ENCODE measurements around the gene ENPEP. TPM values are rescaled to one million over a fixed set of nuclear protein-coding genes. Genes with fewer than 3 reads are reported as not detected.

The ENPEP gene
- total and polyA plus RNA-seq, 4 donors, result 4.5 to 41.5 (median 25.5) TPM

GRCh38 chr4:110505440-110505839 is 29.5 kb downstream of the ENPEP start (continued):
- TF ChIP-seq REST (IDR thresholded peaks at IDR 0.05) (no peak), FOXA1 (IDR thresholded peaks at IDR 0.05) (no peak), RAD21 (IDR thresholded peaks at IDR 0.05) (no peak), ATF3 (IDR thresholded peaks at IDR 0.05) (no peak)

GRCh38 chr4:110508827-110509710 is 33.1 kb downstream of the ENPEP start:
- no peak overlapping the region for H3K27ac ChIP-seq (ENCODE audit: low read depth in 1 of 2, low read length in 2 of 2)
- peaks cover 0 to 12% (median 3%) of the 10 kb centered on the region in 4 donors for H3K4me1 ChIP-seq (ENCODE audit: control insufficient read depth in 4 of 4, insufficient read depth in 4 of 4, low read length in 3 of 4)
- no peak overlapping the region for H3K9ac ChIP-seq (ENCODE audit: low read depth in 1 of 2, low read length in 2 of 2)
- H3K36me3 ChIP-seq (ENCODE audit: control insufficient read depth in 4 of 4, insufficient read depth in 3 of 4, low read depth in 1 of 4, low read length in 3 of 4), result peaks cover 0 to 6% (median 0%) of the 10 kb centered on the region in 4 donors
- no peak for DNase-seq (ENCODE audit: low spot score)
- H3K9me3 ChIP-seq (ENCODE audit: control insufficient read depth in 4 of 4, low read length in 3 of 4), result no peaks in the 10 kb centered on the region
- WGBS, result 91% methylated on average over 4 of the region's 4 CpGs
- H3K4me3 ChIP-seq (ENCODE audit: low read depth in 1 of 3, low read length in 3 of 3), result no peak overlapping the region
- H3K27me3 ChIP-seq (ENCODE audit: control insufficient read depth in 4 of 4, insufficient read depth in 4 of 4, low read length in 3 of 4), result no peaks in the 10 kb centered on the region
- TF ChIP-seq YY1 (IDR thresholded peaks at IDR 0.05), result no peak
- no peak for TF ChIP-seq NR2F2 (IDR thresholded peaks at IDR 0.05)
- TF ChIP-seq RXRA (IDR thresholded peaks at IDR 0.05), result no peak
- TF ChIP-seq JUND (IDR thresholded peaks at IDR 0.05), result no peak
- no peak for TF ChIP-seq SP1 (IDR thresholded peaks at IDR 0.05)
- TF ChIP-seq CTCF (IDR thresholded peaks at IDR 0.05; ENCODE audit: low read depth, low read length, missing input control), result peak; percentile 35
- TF ChIP-seq ATF3 (IDR thresholded peaks at IDR 0.05), result no peak
- TF ChIP-seq REST (IDR thresholded peaks at IDR 0.05), result no peak
- TF ChIP-seq ZBTB33 (IDR thresholded peaks at IDR 0.05), result no peak
- peak; percentile 78 to 82 for TF ChIP-seq RAD21 (IDR thresholded peaks at IDR 0.05)
- no peak for TF ChIP-seq TAF1 (conservative IDR thresholded peaks at IDR 0.05)
- no peak for TF ChIP-seq HNF4A (conservative IDR thresholded peaks at IDR 0.05)
- TF ChIP-seq GABPA (IDR thresholded peaks at IDR 0.05 in 1 of 2, conservative IDR thresholded peaks at IDR 0.05 in 1 of 2), result no peak
- TF ChIP-seq FOXA1 (IDR thresholded peaks at IDR 0.05), result no peak
- TF ChIP-seq MAX (IDR thresholded peaks at IDR 0.05), result no peak
